SK-N-SH (cell line): Measurements from ENCODE around the gene FAM117B. TPM values are rescaled to one million over a fixed set of nuclear protein-coding genes. Genes with fewer than 3 reads are reported as not detected.

Experiments used
- CTCF ChIA-PET: fragments of 300-600, 350-600 bp; formaldehyde crosslinking; extraction: SDS; loops from one replicate; lab custom pipeline; 2021; lab: Yijun Ruan, JAX
- POLR2A ChIA-PET: fragments of 350-600 bp; sonication (Branson Sonifier 250); formaldehyde crosslinking; extraction: SDS; loops from one replicate; lab custom pipeline; 2020; ENCODE audit warnings: antibody characterized with exemption, inconsistent platforms; lab: Yijun Ruan, JAX
- DNase-seq: peaks from one replicate; pipeline ENCODE4 v3.0.0; 2012
- H2AFZ ChIP-seq: fragments of 200-600 bp; sonication (generic); 2 replicates; pipeline ENCODE4 v1.8.1; 2016; ENCODE audit warnings: antibody characterized with exemption, mild to moderate bottlenecking, low read depth
- H3F3A ChIP-seq: fragments of 200-600 bp; sonication (generic); replicated peaks from 2 replicates; pipeline ENCODE3; 2016; ENCODE audit warnings: antibody characterized with exemption, mild to moderate bottlenecking; ENCODE audit not compliant: insufficient read depth
- H3K27ac ChIP-seq, 2 experiments: fragments of 200-500 bp in 1 of 2; fragments of 200-600 bp in 1 of 2; sonication (Bioruptor generic) in 1 of 2; sonication (generic), shearing (Covaris generic) in 1 of 2; 2 replicates each; pipeline versions ENCODE4 v1.5.1 to v1.6.1; 2014 to 2016; ENCODE audit warnings: low read depth in 2 of 2, inconsistent platforms in 1 of 2, low read length in 1 of 2, mild to moderate bottlenecking in 1 of 2, mixed read lengths in 1 of 2
- H3K27me3 ChIP-seq: fragments of 200-600 bp; sonication (generic), shearing (Covaris generic); 2 replicates; pipeline ENCODE4 v1.6.1; 2016; ENCODE audit warnings: mixed run types; ENCODE audit not compliant: insufficient read depth
- H3K36me3 ChIP-seq, 2 experiments: fragments of 200-500 bp in 1 of 2; fragments of 200-600 bp in 1 of 2; sonication (Bioruptor generic) in 1 of 2; sonication (generic) in 1 of 2; replicated peaks in 1 of 2; 2 replicates each; pipeline versions ENCODE3 to v1.5.1; 2014 to 2016; ENCODE audit warnings: low read length in 1 of 2, mild to moderate bottlenecking in 1 of 2; ENCODE audit not compliant: insufficient read depth in 2 of 2, control insufficient read depth in 1 of 2
- H3K4me1 ChIP-seq, 2 experiments: fragments of 200-500 bp in 1 of 2; fragments of 200-600 bp in 1 of 2; sonication (Bioruptor generic) in 1 of 2; sonication (generic), shearing (Covaris generic) in 1 of 2; 2 replicates each; pipeline versions ENCODE4 v1.5.1 to v1.6.1; 2014 to 2016; ENCODE audit warnings: low read depth in 1 of 2, low read length in 1 of 2, mixed run types in 1 of 2; ENCODE audit not compliant: insufficient read depth in 2 of 2, control insufficient read depth in 1 of 2
- H3K4me2 ChIP-seq: fragments of 200-600 bp; sonication (generic), shearing (Covaris generic); 2 replicates; pipeline ENCODE4 v1.6.1; 2017; ENCODE audit warnings: mixed run types
- H3K4me3 ChIP-seq, 2 experiments: fragments of 200-500 bp in 1 of 2; fragments of 200-600 bp in 1 of 2; sonication (Bioruptor generic) in 1 of 2; sonication (generic), shearing (Covaris generic) in 1 of 2; 2 replicates each; pipeline versions ENCODE4 v1.5.1 to v1.8.1; 2014 to 2016; ENCODE audit warnings: low read depth in 2 of 2, inconsistent platforms in 1 of 2, low read length in 1 of 2, mild to moderate bottlenecking in 1 of 2, mixed read lengths in 1 of 2, moderate library complexity in 1 of 2
- H3K79me2 ChIP-seq: fragments of 200-600 bp; sonication (generic); 2 replicates; pipeline ENCODE4 v1.8.1; 2017; ENCODE audit warnings: mild to moderate bottlenecking; ENCODE audit not compliant: insufficient read depth
- H3K9ac ChIP-seq: fragments of 200-600 bp; sonication (generic); 2 replicates; pipeline ENCODE4 v1.6.1; 2017; ENCODE audit warnings: mixed run types
- H3K9me2 ChIP-seq: fragments of 200-600 bp; sonication (generic); 2 replicates; pipeline ENCODE4 v1.6.1; 2017; ENCODE audit warnings: mixed run types
- H3K9me3 ChIP-seq: fragments of 200-600 bp; sonication (generic); 2 replicates; pipeline ENCODE4 v1.6.1; 2017; ENCODE audit warnings: mixed run types, mild to moderate bottlenecking, moderate library complexity
- H4K20me1 ChIP-seq: fragments of 200-600 bp; sonication (generic); 2 replicates; pipeline ENCODE4 v1.6.1; 2017; ENCODE audit warnings: mild to moderate bottlenecking, mixed run types; ENCODE audit not compliant: insufficient read depth
- CHD2 ChIP-seq: fragments of 150-350 bp; IDR thresholded peaks from 2 replicates; pipeline ENCODE4 v1.6.1; 2018; ENCODE audit warnings: low read length; ENCODE audit not compliant: partially characterized antibody
- ELF1 ChIP-seq: IDR thresholded peaks from 2 replicates; pipeline ENCODE4 v1.4.0; 2012
- FOSL2 ChIP-seq: IDR thresholded peaks from 2 replicates; pipeline ENCODE4 v1.4.0; 2012; ENCODE audit warnings: low read depth, mild to moderate bottlenecking, moderate library complexity, borderline replicate concordance
- FOXM1 ChIP-seq: IDR thresholded peaks from 2 replicates; pipeline ENCODE4 v1.4.0; 2012; ENCODE audit warnings: low read depth, mild to moderate bottlenecking
- GABPA ChIP-seq: IDR thresholded peaks from 2 replicates; pipeline ENCODE4 v1.4.0; 2012; ENCODE audit warnings: low read depth, mild to moderate bottlenecking
- IRF3 ChIP-seq: fragments of 150-350 bp; IDR thresholded peaks from 2 replicates; pipeline ENCODE4 v1.6.1; 2016; ENCODE audit warnings: mild to moderate bottlenecking, low read depth, low read length
- MEF2A ChIP-seq: IDR thresholded peaks from 2 replicates; pipeline ENCODE4 v1.4.0; 2012; ENCODE audit warnings: low read depth, borderline replicate concordance
- NRF1 ChIP-seq: IDR thresholded peaks from 2 replicates; pipeline ENCODE4 v1.6.1; 2012; ENCODE audit warnings: low read depth, mild to moderate bottlenecking, low read length
- PBX3 ChIP-seq: IDR thresholded peaks from 2 replicates; pipeline ENCODE4; 2012
- RAD21 ChIP-seq: IDR thresholded peaks from 2 replicates; pipeline ENCODE4 v1.6.1; 2012; ENCODE audit warnings: mild to moderate bottlenecking, low read length
- RCOR1 ChIP-seq: fragments of 150-350 bp; IDR thresholded peaks from 2 replicates; pipeline ENCODE4 v1.6.1; 2017; ENCODE audit warnings: antibody characterized with exemption, low read length
- REST ChIP-seq: IDR thresholded peaks from 2 replicates; pipeline ENCODE4 v1.6.1; 2012; ENCODE audit warnings: mild to moderate bottlenecking, low read depth, low read length, moderate library complexity
- RFX5 ChIP-seq: IDR thresholded peaks from 2 replicates; pipeline ENCODE4 v1.6.1; 2012; ENCODE audit warnings: mild to moderate bottlenecking, improper control_type of control experiment, low read length
- SIN3A ChIP-seq: IDR thresholded peaks from 2 replicates; pipeline ENCODE4 v1.6.1; 2012; ENCODE audit warnings: low read depth, mild to moderate bottlenecking, low read length, moderate library complexity, borderline replicate concordance
- SMC3 ChIP-seq: IDR thresholded peaks from 2 replicates; pipeline ENCODE4 v1.6.1; 2012; ENCODE audit warnings: low read depth, low read length, improper control_type of control experiment
- TAF1 ChIP-seq: IDR thresholded peaks from 2 replicates; pipeline ENCODE4 v1.6.1; 2012; ENCODE audit warnings: low read depth, mild to moderate bottlenecking, low read length, moderate library complexity, borderline replicate concordance
- TEAD4 ChIP-seq: IDR thresholded peaks from 2 replicates; pipeline ENCODE4 v1.4.0; 2012; ENCODE audit warnings: mild to moderate bottlenecking, borderline replicate concordance; ENCODE audit not compliant: insufficient read depth
- USF2 ChIP-seq: fragments of 150-350 bp; IDR thresholded peaks from 2 replicates; pipeline ENCODE4 v1.6.1; 2017; ENCODE audit warnings: antibody characterized with exemption, low read length, low read depth, borderline replicate concordance
- YY1 ChIP-seq: IDR thresholded peaks from 2 replicates; pipeline ENCODE4 v1.4.0; 2012; ENCODE audit warnings: low read depth, mild to moderate bottlenecking
- WGBS: methylation state at CpG from one replicate; pipeline ENCODE4 v1.1.6; 2017; ENCODE audit warnings: low lambda C conversion rate; 5-methylcytosine and 5-hydroxymethylcytosine counted together
- polyA plus RNA-seq, 3 experiments: library from polyadenylated mRNA; depleted of rRNA; stranded (reverse); fragments of >200 nt; gene quantifications; 2 replicates each; pipeline ENCODE4 v1.2.3, GENCODE V29; 2012
- TF ChIP-seq, protein P1 (sequence below): IDR thresholded peaks from 2 replicates; pipeline ENCODE4 v1.4.0; 2012; ENCODE audit warnings: low read depth

Gene FAM117B
- polyA plus RNA-seq, 1 of the 3 experiments (the other 2 are of a cell fraction), result 0.90 TPM

DNA sequence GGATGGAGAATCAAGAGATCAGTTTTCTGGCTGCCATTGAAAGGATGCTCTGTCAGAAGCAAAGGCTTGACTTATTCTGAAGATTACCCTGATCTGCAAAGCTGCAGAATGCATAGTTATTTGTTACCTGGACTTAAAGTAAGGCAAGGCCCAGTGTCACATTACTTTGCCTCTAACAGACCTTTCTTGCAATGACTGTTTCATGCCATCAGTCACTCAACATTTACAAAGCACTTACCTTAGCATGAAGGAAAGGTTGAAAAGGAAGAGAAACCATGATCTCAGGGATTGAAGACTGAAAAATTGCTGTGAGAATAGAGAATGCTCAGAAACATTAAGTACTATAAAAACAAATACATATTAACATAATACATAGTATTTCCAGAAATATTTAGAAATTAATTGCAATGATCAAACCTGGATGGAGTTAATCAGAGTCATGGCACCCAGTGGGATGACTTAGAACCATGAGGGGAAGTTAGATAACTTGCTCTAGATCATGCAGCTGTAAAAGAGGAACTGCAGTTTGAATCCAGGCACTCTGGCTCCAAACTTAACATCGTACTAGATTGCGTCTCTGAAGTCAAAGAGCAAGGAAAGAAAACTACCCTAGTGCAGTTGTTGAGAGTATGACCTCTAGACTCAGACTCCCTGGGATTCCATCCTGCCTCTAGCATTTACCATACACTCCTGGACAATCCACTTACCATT is 26.5 kb upstream of the FAM117B start:
- TF ChIP-seq ELF1, result no peak
- TF ChIP-seq, all 33 proteins: peak for 0
- ChIA-PET POLR2A (no interaction called here), CTCF (no interaction called here)
- DNase-seq, result no peak
- Histone ChIP-seq H3K4me1 (no peaks in the 10 kb centered on the region), H3K27ac (no peak overlapping the region), H2AFZ (no peak overlapping the region), H3K36me3 (no peaks in the 10 kb centered on the region), H3F3A (no peaks in the 10 kb centered on the region), H3K27me3 (no peaks in the 10 kb centered on the region), H3K9ac (no peak overlapping the region), H4K20me1 (no peaks in the 10 kb centered on the region), H3K79me2 (no peaks in the 10 kb centered on the region), H3K9me2 (no peaks in the 10 kb centered on the region), H3K9me3 (no peaks in the 10 kb centered on the region), H3K4me2 (no peak overlapping the region), H3K4me3 (no peak overlapping the region)
- WGBS, result 100% methylated on average over 2 of the region's 2 CpGs

GRCh38 chr2:202609381-202610145 is 25.2 kb upstream of the FAM117B start:
- Histone ChIP-seq H3F3A (no peaks in the 10 kb centered on the region), H3K4me2 (no peak overlapping the region), H3K9me2 (no peaks in the 10 kb centered on the region), H3K4me1 (no peaks in the 10 kb centered on the region), H3K79me2 (no peaks in the 10 kb centered on the region), H3K36me3 (no peaks in the 10 kb centered on the region), H2AFZ (no peak overlapping the region), H3K9me3 (no peaks in the 10 kb centered on the region), H4K20me1 (no peaks in the 10 kb centered on the region), H3K9ac (no peak overlapping the region), H3K27me3 (no peaks in the 10 kb centered on the region), H3K4me3 (no peak overlapping the region), H3K27ac (no peak overlapping the region)
- CTCF ChIA-PET, result interaction anchor here (1.6 kb wide), 1 partner anchor 20 kb away, joined by 4 read pairs; no protein-coding TSS in a partner anchor
- no peak for DNase-seq
- no peak for TF ChIP-seq REST
- TF ChIP-seq, protein P1, sequence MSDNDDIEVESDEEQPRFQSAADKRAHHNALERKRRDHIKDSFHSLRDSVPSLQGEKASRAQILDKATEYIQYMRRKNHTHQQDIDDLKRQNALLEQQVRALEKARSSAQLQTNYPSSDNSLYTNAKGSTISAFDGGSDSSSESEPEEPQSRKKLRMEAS, result no peak
- TF ChIP-seq MEF2A, result no peak
- no peak for TF ChIP-seq RCOR1
- no peak for TF ChIP-seq USF2
- TF ChIP-seq TEAD4, result no peak
- no peak for TF ChIP-seq GABPA
- no peak for TF ChIP-seq RAD21
- TF ChIP-seq YY1, result no peak
- no peak for TF ChIP-seq SIN3A
- no peak for TF ChIP-seq FOSL2
- TF ChIP-seq FOXM1, result no peak
- TF ChIP-seq IRF3, result no peak
- no peak for TF ChIP-seq PBX3
- no peak for TF ChIP-seq SMC3
- no peak for TF ChIP-seq CHD2
- no peak for TF ChIP-seq TAF1
- no peak for TF ChIP-seq NRF1
- no peak for TF ChIP-seq RFX5
- WGBS, result 85% methylated on average over 3 of the region's 3 CpGs
- POLR2A ChIA-PET, result no interaction called here
